ENCODE results near the gene RPL13A. TPM values are rescaled to one million over a fixed set of nuclear protein-coding genes. Genes with fewer than 3 reads are reported as not detected.

Gene RPL13A
- total and polyA plus RNA-seq, 2 of the 13 experiments (the other 11 are each of a cell fraction or from before 2014, with no cell fraction given) = 2,601 to 3,407 TPM

DNA sequence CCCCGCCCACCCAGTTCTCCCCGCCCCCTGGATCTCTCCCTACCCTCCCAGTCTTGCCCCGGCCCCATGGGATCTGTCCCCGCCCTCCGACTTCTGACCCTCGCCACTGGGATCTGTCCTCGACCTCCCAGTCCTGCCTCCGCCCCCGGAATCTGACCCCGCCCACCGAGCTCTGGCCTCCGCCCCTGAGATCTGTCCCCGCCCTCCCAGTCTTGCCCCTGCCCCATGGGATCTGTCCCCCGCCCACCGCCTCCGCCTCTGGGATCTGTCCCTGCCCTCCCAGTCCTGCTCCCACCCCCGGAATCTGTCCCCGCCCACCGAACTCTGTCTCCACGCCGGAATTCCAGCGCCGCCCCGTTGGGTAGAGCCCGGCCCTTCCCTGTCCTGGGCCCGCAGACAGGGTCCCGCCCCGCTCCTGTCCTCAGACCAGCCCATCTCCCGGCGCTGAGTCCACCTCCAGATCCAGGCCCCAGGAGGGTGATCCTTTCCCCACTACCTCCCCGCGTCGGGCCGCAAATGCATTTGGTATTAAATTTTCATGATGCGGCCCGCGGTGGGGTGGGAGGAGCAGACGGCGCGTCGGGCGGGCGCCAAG, 44.5 kb upstream of the RPL13A start (continued):
- TF ChIP-seq ZNF883 (CRISPR knock-in tag; IDR thresholded peaks at IDR 0.05; ENCODE audit: not compliant biosample characterization) = no peak
- no peak for TF ChIP-seq RARG (CRISPR knock-in tag; IDR thresholded peaks at IDR 0.05; ENCODE audit: low read depth)
- no peak for TF ChIP-seq HDAC2 (CRISPR knock-in tag; IDR thresholded peaks at IDR 0.05)
- no peak for TF ChIP-seq TCF7 (IDR thresholded peaks at IDR 0.05; ENCODE audit: low read depth)
- TF ChIP-seq, protein P1, sequence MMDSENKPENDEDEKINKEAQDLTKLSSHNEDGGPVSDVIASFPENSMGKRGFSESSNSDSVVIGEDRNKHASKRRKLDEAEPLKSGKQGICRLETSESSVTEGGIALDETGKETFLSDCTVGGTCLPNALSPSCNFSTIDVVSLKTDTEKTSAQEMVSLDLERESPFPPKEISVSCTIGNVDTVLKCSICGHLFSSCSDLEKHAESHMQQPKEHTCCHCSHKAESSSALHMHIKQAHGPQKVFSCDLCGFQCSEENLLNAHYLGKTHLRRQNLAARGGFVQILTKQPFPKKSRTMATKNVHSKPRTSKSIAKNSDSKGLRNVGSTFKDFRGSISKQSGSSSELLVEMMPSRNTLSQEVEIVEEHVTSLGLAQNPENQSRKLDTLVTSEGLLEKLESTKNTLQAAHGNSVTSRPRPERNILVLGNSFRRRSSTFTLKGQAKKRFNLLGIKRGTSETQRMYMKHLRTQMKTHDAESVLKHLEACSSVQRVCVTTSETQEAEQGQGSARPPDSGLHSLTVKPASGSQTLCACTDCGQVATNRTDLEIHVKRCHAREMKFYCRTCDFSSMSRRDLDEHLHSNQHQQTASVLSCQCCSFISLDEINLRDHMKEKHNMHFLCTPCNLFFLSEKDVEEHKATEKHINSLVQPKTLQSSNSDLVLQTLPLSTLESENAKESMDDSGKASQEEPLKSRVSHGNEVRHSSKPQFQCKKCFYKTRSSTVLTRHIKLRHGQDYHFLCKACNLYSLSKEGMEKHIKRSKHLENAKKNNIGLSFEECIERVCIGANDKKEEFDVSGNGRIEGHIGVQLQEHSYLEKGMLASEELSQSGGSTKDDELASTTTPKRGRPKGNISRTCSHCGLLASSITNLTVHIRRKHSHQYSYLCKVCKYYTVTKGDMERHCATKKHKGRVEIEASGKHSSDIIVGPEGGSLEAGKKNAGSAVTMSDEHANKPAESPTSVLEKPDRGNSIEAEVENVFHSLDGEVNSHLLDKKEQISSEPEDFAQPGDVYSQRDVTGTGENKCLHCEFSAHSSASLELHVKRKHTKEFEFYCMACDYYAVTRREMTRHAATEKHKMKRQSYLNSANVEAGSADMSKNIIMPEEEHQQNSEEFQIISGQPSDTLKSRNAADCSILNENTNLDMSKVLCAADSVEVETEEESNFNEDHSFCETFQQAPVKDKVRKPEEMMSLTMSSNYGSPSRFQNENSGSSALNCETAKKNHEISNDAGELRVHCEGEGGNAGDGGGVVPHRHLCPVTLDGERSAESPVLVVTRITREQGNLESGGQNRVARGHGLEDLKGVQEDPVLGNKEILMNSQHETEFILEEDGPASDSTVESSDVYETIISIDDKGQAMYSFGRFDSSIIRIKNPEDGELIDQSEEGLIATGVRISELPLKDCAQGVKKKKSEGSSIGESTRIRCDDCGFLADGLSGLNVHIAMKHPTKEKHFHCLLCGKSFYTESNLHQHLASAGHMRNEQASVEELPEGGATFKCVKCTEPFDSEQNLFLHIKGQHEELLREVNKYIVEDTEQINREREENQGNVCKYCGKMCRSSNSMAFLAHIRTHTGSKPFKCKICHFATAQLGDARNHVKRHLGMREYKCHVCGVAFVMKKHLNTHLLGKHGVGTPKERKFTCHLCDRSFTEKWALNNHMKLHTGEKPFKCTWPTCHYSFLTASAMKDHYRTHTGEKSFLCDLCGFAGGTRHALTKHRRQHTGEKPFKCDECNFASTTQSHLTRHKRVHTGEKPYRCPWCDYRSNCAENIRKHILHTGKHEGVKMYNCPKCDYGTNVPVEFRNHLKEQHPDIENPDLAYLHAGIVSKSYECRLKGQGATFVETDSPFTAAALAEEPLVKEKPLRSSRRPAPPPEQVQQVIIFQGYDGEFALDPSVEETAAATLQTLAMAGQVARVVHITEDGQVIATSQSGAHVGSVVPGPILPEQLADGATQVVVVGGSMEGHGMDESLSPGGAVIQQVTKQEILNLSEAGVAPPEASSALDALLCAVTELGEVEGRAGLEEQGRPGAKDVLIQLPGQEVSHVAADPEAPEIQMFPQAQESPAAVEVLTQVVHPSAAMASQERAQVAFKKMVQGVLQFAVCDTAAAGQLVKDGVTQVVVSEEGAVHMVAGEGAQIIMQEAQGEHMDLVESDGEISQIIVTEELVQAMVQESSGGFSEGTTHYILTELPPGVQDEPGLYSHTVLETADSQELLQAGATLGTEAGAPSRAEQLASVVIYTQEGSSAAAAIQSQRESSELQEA (CRISPR knock-in tag; IDR thresholded peaks at IDR 0.05; ENCODE audit: not compliant biosample characterization) = no peak
- no peak for TF ChIP-seq GABPB1 (CRISPR knock-in tag; IDR thresholded peaks at IDR 0.05)
- TF ChIP-seq SMC3 (IDR thresholded peaks at IDR 0.05; ENCODE audit: low read length) = no peak
- no peak for TF ChIP-seq NCOR1 (IDR thresholded peaks at IDR 0.05; ENCODE audit: borderline replicate concordance, low read length)
- no peak for TF ChIP-seq YEATS2 (CRISPR knock-in tag; IDR thresholded peaks at IDR 0.05; ENCODE audit: borderline replicate concordance)
- TF ChIP-seq NR1H2 (CRISPR knock-in tag; IDR thresholded peaks at IDR 0.05; ENCODE audit: borderline replicate concordance, low read depth) = 0 out of 2 replicates have a peak, but pooled peaks have one; percentile 2
- no peak for TF ChIP-seq NAIF1 (CRISPR knock-in tag; IDR thresholded peaks at IDR 0.05; ENCODE audit: borderline replicate concordance)
- no peak for TF ChIP-seq JUNB (CRISPR knock-in tag; IDR thresholded peaks at IDR 0.05; ENCODE audit: borderline replicate concordance)
- no peak for TF ChIP-seq ZNF431 (CRISPR knock-in tag; IDR thresholded peaks at IDR 0.05; ENCODE audit: borderline replicate concordance, low read depth)
- TF ChIP-seq ARNTL (CRISPR knock-in tag; IDR thresholded peaks at IDR 0.05) = no peak
- no peak for TF ChIP-seq ZFYVE20 (CRISPR knock-in tag; IDR thresholded peaks at IDR 0.05; ENCODE audit: borderline replicate concordance, low read depth)
- no peak for TF ChIP-seq ONECUT2 (CRISPR knock-in tag; IDR thresholded peaks at IDR 0.05)
- 0 out of 2 replicates have a peak, but pooled peaks have one; percentile 62 for TF ChIP-seq PHF8 (CRISPR knock-in tag; IDR thresholded peaks at IDR 0.05)
- TF ChIP-seq, protein P2, sequence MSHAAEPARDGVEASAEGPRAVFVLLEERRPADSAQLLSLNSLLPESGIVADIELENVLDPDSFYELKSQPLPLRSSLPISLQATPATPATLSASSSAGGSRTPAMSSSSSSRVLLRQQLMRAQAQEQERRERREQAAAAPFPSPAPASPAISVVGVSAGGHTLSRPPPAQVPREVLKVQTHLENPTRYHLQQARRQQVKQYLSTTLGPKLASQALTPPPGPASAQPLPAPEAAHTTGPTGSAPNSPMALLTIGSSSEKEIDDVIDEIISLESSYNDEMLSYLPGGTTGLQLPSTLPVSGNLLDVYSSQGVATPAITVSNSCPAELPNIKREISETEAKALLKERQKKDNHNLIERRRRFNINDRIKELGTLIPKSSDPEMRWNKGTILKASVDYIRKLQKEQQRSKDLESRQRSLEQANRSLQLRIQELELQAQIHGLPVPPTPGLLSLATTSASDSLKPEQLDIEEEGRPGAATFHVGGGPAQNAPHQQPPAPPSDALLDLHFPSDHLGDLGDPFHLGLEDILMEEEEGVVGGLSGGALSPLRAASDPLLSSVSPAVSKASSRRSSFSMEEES (CRISPR knock-in tag; IDR thresholded peaks at IDR 0.05) = no peak
- no peak for TF ChIP-seq ZNF615 (CRISPR knock-in tag; IDR thresholded peaks at IDR 0.05; ENCODE audit: borderline replicate concordance)
- TF ChIP-seq KDM5B (CRISPR knock-in tag; IDR thresholded peaks at IDR 0.05; ENCODE audit: borderline replicate concordance) = no peak
- 0 out of 2 replicates have a peak, but pooled peaks have one; percentile 40 for TF ChIP-seq ZMAT3 (CRISPR knock-in tag; conservative IDR thresholded peaks at IDR 0.05)

Measured in HepG2 (cell line).